Duodenal mucosa (tissue), 2 donors: Measurements from ENCODE around the gene CAPZA3.

ENCODE experiments used
- H3K27ac ChIP-seq: one replicate; pipeline ENCODE4 v1.7.0; 2013; ENCODE audit warnings: low read depth, low read length
- H3K27me3 ChIP-seq, 2 donors: one replicate each; pipeline ENCODE4 v1.7.0; 2013; ENCODE audit warnings: low read length in 2 of 2, control low read depth in 1 of 2; ENCODE audit not compliant: insufficient read depth in 2 of 2, control insufficient read depth in 1 of 2
- H3K36me3 ChIP-seq, 2 donors: one replicate each; pipeline ENCODE4 v1.7.0; 2013; ENCODE audit warnings: low read length in 2 of 2, control low read depth in 1 of 2; ENCODE audit not compliant: insufficient read depth in 2 of 2, control insufficient read depth in 1 of 2
- H3K4me1 ChIP-seq, 2 donors: one replicate each; pipeline ENCODE4 v1.7.0; 2013; ENCODE audit warnings: low read length in 2 of 2, control low read depth in 1 of 2; ENCODE audit not compliant: insufficient read depth in 2 of 2, control insufficient read depth in 1 of 2
- H3K4me3 ChIP-seq, 2 donors: one replicate each; pipeline ENCODE4 v1.7.0; 2013; ENCODE audit warnings: low read length in 2 of 2, low read depth in 1 of 2
- H3K9ac ChIP-seq, 2 donors: one replicate each; pipeline ENCODE4 v1.7.0; 2013; ENCODE audit warnings: low read length in 2 of 2, low read depth in 1 of 2
- H3K9me3 ChIP-seq, 2 donors: one replicate each; pipeline ENCODE4 v1.7.0; 2013; ENCODE audit warnings: low read length in 2 of 2, control low read depth in 1 of 2; ENCODE audit not compliant: control insufficient read depth in 1 of 2

CAPZA3 gene

GRCh38 chr12:18718462-18718861, 19.5 kb upstream of the CAPZA3 start:
- no peaks in the 10 kb centered on the region for H3K4me1 ChIP-seq
- no peaks in the 10 kb centered on the region for H3K36me3 ChIP-seq
- no peaks in the 10 kb centered on the region for H3K9me3 ChIP-seq
- H3K27me3 ChIP-seq, result no peaks in the 10 kb centered on the region
- H3K9ac ChIP-seq, result no peak overlapping the region
- H3K27ac ChIP-seq, result no peak overlapping the region
- no peak overlapping the region for H3K4me3 ChIP-seq

- H3K9ac ChIP-seq, result no peak overlapping the region
- no peaks in the 10 kb centered on the region for H3K4me1 ChIP-seq
- H3K27ac ChIP-seq, result no peak overlapping the region
- no peaks in the 10 kb centered on the region for H3K9me3 ChIP-seq
- H3K27me3 ChIP-seq, result no peaks in the 10 kb centered on the region
- H3K36me3 ChIP-seq, result no peaks in the 10 kb centered on the region
- no peak overlapping the region for H3K4me3 ChIP-seq
Measured at GRCh38 chr12:18719922-18720510, 17.9 kb upstream of the CAPZA3 start.

- Histone ChIP-seq H3K4me1 (no peaks in the 10 kb centered on the region), H3K9me3 (no peaks in the 10 kb centered on the region)
Measured at GRCh38 chr12:18720690-18721089, 17.2 kb upstream of the CAPZA3 start.

GRCh38 chr12:18721452-18721851, 16.5 kb upstream of the CAPZA3 start:
- Histone ChIP-seq H3K36me3 (no peaks in the 10 kb centered on the region), H3K27ac (no peak overlapping the region), H3K4me1 (no peaks in the 10 kb centered on the region), H3K27me3 (no peaks in the 10 kb centered on the region), H3K4me3 (no peak overlapping the region), H3K9me3 (no peaks in the 10 kb centered on the region), H3K9ac (no peak overlapping the region)

More at GRCh38 chr12:18720690-18721089, 17.2 kb upstream of the CAPZA3 start:
- H3K27ac ChIP-seq, result no peak overlapping the region
- no peak overlapping the region for H3K4me3 ChIP-seq
- no peaks in the 10 kb centered on the region for H3K27me3 ChIP-seq
- H3K9ac ChIP-seq, result no peak overlapping the region
- no peaks in the 10 kb centered on the region for H3K36me3 ChIP-seq

GRCh38 chr12:18723752-18724151, 14.2 kb upstream of the CAPZA3 start:
- H3K4me3 ChIP-seq, result no peak overlapping the region
- no peaks in the 10 kb centered on the region for H3K9me3 ChIP-seq
- H3K36me3 ChIP-seq, result no peaks in the 10 kb centered on the region
- H3K27ac ChIP-seq, result no peak overlapping the region
- no peaks in the 10 kb centered on the region for H3K27me3 ChIP-seq
- no peak overlapping the region for H3K9ac ChIP-seq
- H3K4me1 ChIP-seq, result no peaks in the 10 kb centered on the region

GRCh38 chr12:18731156-18731555, 6.8 kb upstream of the CAPZA3 start:
- Histone ChIP-seq H3K27ac (no peak overlapping the region), H3K9me3 (no peaks in the 10 kb centered on the region), H3K9ac (no peak overlapping the region), H3K4me1 (no peaks in the 10 kb centered on the region), H3K27me3 (no peaks in the 10 kb centered on the region), H3K4me3 (no peak overlapping the region), H3K36me3 (no peaks in the 10 kb centered on the region)

GRCh38 chr12:18747895-18748294, 10.0 kb downstream of the CAPZA3 start:
- H3K27me3 ChIP-seq, result no peaks in the 10 kb centered on the region
- H3K9me3 ChIP-seq, result no peaks in the 10 kb centered on the region
- no peak overlapping the region for H3K27ac ChIP-seq
- no peak overlapping the region for H3K9ac ChIP-seq
- no peaks in the 10 kb centered on the region for H3K36me3 ChIP-seq
- H3K4me1 ChIP-seq, result no peaks in the 10 kb centered on the region
- no peak overlapping the region for H3K4me3 ChIP-seq

- no peak overlapping the region for H3K4me3 ChIP-seq
- H3K27me3 ChIP-seq, result no peaks in the 10 kb centered on the region
- no peaks in the 10 kb centered on the region for H3K36me3 ChIP-seq
- no peak overlapping the region for H3K9ac ChIP-seq
- H3K27ac ChIP-seq, result no peak overlapping the region
- no peaks in the 10 kb centered on the region for H3K9me3 ChIP-seq
- H3K4me1 ChIP-seq, result no peaks in the 10 kb centered on the region
Measured at GRCh38 chr12:18749386-18749957, 11.6 kb downstream of the CAPZA3 start.

- H3K27ac ChIP-seq, result no peak overlapping the region
- no peaks in the 10 kb centered on the region for H3K9me3 ChIP-seq
- H3K4me3 ChIP-seq, result no peak overlapping the region
- no peaks in the 10 kb centered on the region for H3K4me1 ChIP-seq
- H3K27me3 ChIP-seq, result no peaks in the 10 kb centered on the region
- H3K36me3 ChIP-seq, result no peaks in the 10 kb centered on the region
- H3K9ac ChIP-seq, result no peak overlapping the region
Measured at GRCh38 chr12:18750085-18750484, 12.2 kb downstream of the CAPZA3 start.

GRCh38 chr12:18751866-18752265, 13.9 kb downstream of the CAPZA3 start:
- H3K4me3 ChIP-seq, result no peak overlapping the region
- no peak overlapping the region for H3K9ac ChIP-seq
- no peak overlapping the region for H3K27ac ChIP-seq
- H3K27me3 ChIP-seq, result no peaks in the 10 kb centered on the region
- H3K36me3 ChIP-seq, result no peaks in the 10 kb centered on the region
- H3K4me1 ChIP-seq, result no peaks in the 10 kb centered on the region
- no peaks in the 10 kb centered on the region for H3K9me3 ChIP-seq
